Osteoblast (primary cell): ENCODE results near the gene APRT. TPM values are rescaled to one million over a fixed set of nuclear protein-coding genes. Genes with fewer than 3 reads are reported as not detected.

ENCODE experiments used
- DNase-seq: peaks from one replicate; pipeline ENCODE4 v3.0.0; 2011; ENCODE audit warnings: low spot score, mixed read lengths; ENCODE audit not compliant: insufficient read length; ENCODE audit errors: missing footprints
- H2AFZ ChIP-seq: 2 replicates; pipeline ENCODE4 v1.6.0; 2011; ENCODE audit warnings: mild to moderate bottlenecking, low read length
- H3K27ac ChIP-seq: 2 replicates; pipeline ENCODE4 v1.5.1; 2011; ENCODE audit warnings: mild to moderate bottlenecking, low read depth, low read length, moderate library complexity
- H3K27me3 ChIP-seq: 2 replicates; pipeline ENCODE4 v1.6.0; 2012; ENCODE audit warnings: mild to moderate bottlenecking, control low read depth, inconsistent platforms, low read length, moderate library complexity; ENCODE audit not compliant: insufficient read depth
- H3K36me3 ChIP-seq: 2 replicates; pipeline ENCODE4 v1.5.1; 2011; ENCODE audit warnings: mild to moderate bottlenecking, low read length, control low read depth, moderate library complexity; ENCODE audit not compliant: insufficient read depth
- H3K4me1 ChIP-seq: 2 replicates; pipeline ENCODE4 v1.5.1; 2011; ENCODE audit warnings: mild to moderate bottlenecking, low read length, control low read depth, moderate library complexity; ENCODE audit not compliant: insufficient read depth
- H3K4me2 ChIP-seq: 2 replicates; pipeline ENCODE4 v1.6.0; 2011; ENCODE audit warnings: mild to moderate bottlenecking, low read length; ENCODE audit not compliant: insufficient read depth
- H3K4me3 ChIP-seq: fragments of 200-600 bp; sonication (generic); 3 replicates; pipeline ENCODE4 v1.5.1; 2012; ENCODE audit warnings: mild to moderate bottlenecking, low read length, inconsistent platforms; ENCODE audit not compliant: insufficient read depth
- H3K79me2 ChIP-seq: 2 replicates; pipeline ENCODE4 v1.6.0; 2012; ENCODE audit warnings: mild to moderate bottlenecking, low read length, control low read depth, inconsistent platforms; ENCODE audit not compliant: insufficient read depth
- H3K9me3 ChIP-seq: 2 replicates; pipeline ENCODE4 v1.5.1; 2011; ENCODE audit warnings: low read depth, low read length, control low read depth
- H4K20me1 ChIP-seq: 2 replicates; pipeline ENCODE4 v1.6.0; 2012; ENCODE audit warnings: mild to moderate bottlenecking, low read length, control low read depth; ENCODE audit not compliant: insufficient read depth
- total RNA-seq: library from RNA; depleted of rRNA; stranded (reverse); fragments of >200 nt; gene quantifications from 2 replicates; pipeline ENCODE4 v1.2.3, GENCODE V29; 2012
- TF ChIP-seq, protein P1 (sequence below): IDR thresholded peaks from 2 replicates; pipeline ENCODE4 v1.5.1; 2011; ENCODE audit warnings: mild to moderate bottlenecking, low read depth, low read length, moderate library complexity; ENCODE audit errors: extremely low read depth

APRT gene
- total RNA-seq, 1 donor = 53.6 TPM

DNA sequence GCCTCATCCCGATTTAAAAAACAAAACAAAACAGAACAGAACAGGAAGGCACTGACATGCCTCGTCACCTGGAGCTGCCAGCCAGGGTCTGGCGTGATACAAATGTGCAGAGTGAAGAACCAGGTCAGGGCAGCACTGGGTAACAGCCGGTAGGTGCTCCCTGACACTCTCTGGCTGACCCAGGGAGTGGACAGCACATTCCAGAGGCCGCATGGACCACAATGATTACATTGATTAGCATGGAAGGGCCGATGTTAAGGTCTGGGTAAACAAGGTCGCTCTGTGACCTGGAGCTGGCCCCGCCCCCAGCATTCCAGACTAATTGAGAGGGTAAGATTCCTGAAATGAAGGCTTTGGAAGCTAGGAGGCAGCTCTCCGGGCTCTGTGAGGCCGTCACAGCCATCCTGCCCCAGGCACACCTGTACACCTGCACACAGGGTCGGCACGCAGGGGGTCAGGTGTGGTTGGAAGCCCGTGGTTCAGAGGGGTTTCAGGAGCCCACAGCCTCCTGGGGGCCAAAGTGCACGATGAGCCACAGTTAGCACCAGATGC, 48.1 kb downstream of the APRT start:
- Histone ChIP-seq H3K36me3 (peaks cover 7% of the 10 kb centered on the region), H3K4me3 (no peak overlapping the region), H2AFZ (no peak overlapping the region), H4K20me1 (peaks cover 81% of the 10 kb centered on the region), H3K4me2 (no peak overlapping the region), H3K4me1 (peaks cover 27% of the 10 kb centered on the region), H3K9me3 (no peaks in the 10 kb centered on the region), H3K79me2 (peaks cover 100% of the 10 kb centered on the region), H3K27ac (no peak overlapping the region), H3K27me3 (no peaks in the 10 kb centered on the region)
- TF ChIP-seq, protein P1, sequence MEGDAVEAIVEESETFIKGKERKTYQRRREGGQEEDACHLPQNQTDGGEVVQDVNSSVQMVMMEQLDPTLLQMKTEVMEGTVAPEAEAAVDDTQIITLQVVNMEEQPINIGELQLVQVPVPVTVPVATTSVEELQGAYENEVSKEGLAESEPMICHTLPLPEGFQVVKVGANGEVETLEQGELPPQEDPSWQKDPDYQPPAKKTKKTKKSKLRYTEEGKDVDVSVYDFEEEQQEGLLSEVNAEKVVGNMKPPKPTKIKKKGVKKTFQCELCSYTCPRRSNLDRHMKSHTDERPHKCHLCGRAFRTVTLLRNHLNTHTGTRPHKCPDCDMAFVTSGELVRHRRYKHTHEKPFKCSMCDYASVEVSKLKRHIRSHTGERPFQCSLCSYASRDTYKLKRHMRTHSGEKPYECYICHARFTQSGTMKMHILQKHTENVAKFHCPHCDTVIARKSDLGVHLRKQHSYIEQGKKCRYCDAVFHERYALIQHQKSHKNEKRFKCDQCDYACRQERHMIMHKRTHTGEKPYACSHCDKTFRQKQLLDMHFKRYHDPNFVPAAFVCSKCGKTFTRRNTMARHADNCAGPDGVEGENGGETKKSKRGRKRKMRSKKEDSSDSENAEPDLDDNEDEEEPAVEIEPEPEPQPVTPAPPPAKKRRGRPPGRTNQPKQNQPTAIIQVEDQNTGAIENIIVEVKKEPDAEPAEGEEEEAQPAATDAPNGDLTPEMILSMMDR = no peak
- peak; percentile 87 for DNase-seq

DNA sequence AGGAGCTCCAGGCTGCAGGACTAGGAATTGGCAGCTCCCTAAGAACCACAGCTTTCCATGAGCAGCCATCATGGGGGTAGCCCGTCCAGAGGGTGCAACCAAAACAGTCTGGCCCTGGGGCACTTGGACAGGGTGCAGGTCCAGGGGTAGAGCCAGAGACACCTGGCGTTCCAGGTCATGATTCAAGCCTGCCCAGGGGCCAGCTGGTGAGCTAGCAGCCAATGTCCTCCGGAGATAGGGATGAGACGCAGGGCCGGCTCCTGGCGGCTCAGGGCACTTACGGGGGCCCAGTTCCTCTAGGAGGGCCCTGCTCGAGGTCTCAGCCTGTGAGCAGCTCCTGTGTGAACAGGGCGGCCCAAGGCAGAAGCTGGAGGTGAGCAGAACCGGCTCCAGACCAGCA, 48.8 kb downstream of the APRT start:
- Histone ChIP-seq H3K27me3 (no peaks in the 10 kb centered on the region), H3K27ac (no peak overlapping the region), H2AFZ (no peak overlapping the region), H3K79me2 (peaks cover 100% of the 10 kb centered on the region), H3K36me3 (peaks cover 9% of the 10 kb centered on the region), H3K4me1 (peaks cover 25% of the 10 kb centered on the region), H3K4me2 (no peak overlapping the region), H3K9me3 (no peaks in the 10 kb centered on the region), H3K4me3 (no peak overlapping the region), H4K20me1 (peaks cover 81% of the 10 kb centered on the region)
- TF ChIP-seq, protein P1 = no peak
- DNase-seq = peak; percentile 86

DNA sequence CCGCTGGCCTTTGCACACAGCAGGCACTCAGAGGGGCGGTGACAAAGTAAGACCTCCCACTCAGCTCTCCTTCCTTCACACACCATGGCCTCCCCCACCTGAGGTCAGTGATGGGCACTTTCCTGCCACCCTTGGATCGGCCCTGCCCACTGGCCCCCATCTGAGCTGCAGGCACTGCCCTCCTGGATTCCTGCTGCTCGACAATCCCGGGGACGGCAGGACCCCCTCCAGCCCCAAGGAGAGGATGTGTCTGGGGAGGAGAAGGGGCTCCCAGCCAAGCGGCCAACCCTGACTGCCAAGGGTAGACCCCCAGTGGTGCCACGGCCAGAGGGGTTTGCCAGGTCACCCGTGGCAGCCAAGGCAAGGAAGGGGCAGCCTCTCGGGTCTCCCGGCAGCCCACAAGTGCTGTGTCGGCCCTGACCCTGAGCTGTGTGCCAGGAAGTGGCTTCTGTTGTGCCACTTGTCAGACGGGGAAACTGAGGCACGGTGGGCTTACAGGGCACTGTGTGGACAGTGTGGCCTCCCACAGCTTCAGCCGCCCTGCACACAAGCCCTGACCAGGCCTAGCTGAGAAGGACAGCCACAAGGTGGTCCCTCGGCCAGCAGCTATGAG, 49.4 kb downstream of the APRT start:
- no peak overlapping the region for H2AFZ ChIP-seq
- no peak overlapping the region for H3K4me3 ChIP-seq
- TF ChIP-seq, protein P1 = no peak
- peaks cover 78% of the 10 kb centered on the region for H4K20me1 ChIP-seq
- H3K79me2 ChIP-seq = peaks cover 100% of the 10 kb centered on the region
- no peaks in the 10 kb centered on the region for H3K9me3 ChIP-seq
- no peak overlapping the region for H3K27ac ChIP-seq
- H3K27me3 ChIP-seq = no peaks in the 10 kb centered on the region
- no peak for DNase-seq
- H3K4me2 ChIP-seq = no peak overlapping the region
- peaks cover 19% of the 10 kb centered on the region for H3K4me1 ChIP-seq
- H3K36me3 ChIP-seq = peaks cover 9% of the 10 kb centered on the region

DNA sequence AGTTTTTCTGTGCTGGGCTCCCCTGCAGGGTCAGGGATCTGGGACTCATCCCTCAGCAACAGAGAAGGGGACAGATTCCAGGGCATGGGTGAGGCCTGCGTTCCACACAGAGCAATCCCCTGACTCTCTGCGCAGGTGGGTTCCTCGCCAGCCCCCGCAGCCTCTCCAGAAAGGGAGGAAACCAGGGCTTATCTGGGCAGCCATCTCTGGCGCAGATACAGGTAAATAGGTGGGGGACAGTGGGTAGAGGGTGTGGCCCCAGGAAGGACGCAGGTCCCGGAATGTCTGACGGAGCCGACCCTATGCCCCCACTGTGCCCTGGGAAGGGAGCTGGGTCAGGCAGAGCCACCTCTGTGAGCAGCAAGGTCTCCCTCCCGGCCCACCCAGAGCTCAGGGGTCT, 49.9 kb downstream of the APRT start:
- H3K4me2 ChIP-seq = no peak overlapping the region
- peaks cover 73% of the 10 kb centered on the region for H4K20me1 ChIP-seq
- TF ChIP-seq, protein P1 = no peak
- H2AFZ ChIP-seq = no peak overlapping the region
- peaks cover 18% of the 10 kb centered on the region for H3K4me1 ChIP-seq
- no peak overlapping the region for H3K27ac ChIP-seq
- no peaks in the 10 kb centered on the region for H3K27me3 ChIP-seq
- H3K9me3 ChIP-seq = no peaks in the 10 kb centered on the region
- H3K36me3 ChIP-seq = peaks cover 9% of the 10 kb centered on the region
- no peak overlapping the region for H3K4me3 ChIP-seq
- peaks cover 100% of the 10 kb centered on the region for H3K79me2 ChIP-seq
- DNase-seq = no peak
